ENCODE data around the gene IGF2R.
A peak's percentile ranks its signal among the peaks of the same experiment; 100 is the strongest.

The IGF2R gene

DNA sequence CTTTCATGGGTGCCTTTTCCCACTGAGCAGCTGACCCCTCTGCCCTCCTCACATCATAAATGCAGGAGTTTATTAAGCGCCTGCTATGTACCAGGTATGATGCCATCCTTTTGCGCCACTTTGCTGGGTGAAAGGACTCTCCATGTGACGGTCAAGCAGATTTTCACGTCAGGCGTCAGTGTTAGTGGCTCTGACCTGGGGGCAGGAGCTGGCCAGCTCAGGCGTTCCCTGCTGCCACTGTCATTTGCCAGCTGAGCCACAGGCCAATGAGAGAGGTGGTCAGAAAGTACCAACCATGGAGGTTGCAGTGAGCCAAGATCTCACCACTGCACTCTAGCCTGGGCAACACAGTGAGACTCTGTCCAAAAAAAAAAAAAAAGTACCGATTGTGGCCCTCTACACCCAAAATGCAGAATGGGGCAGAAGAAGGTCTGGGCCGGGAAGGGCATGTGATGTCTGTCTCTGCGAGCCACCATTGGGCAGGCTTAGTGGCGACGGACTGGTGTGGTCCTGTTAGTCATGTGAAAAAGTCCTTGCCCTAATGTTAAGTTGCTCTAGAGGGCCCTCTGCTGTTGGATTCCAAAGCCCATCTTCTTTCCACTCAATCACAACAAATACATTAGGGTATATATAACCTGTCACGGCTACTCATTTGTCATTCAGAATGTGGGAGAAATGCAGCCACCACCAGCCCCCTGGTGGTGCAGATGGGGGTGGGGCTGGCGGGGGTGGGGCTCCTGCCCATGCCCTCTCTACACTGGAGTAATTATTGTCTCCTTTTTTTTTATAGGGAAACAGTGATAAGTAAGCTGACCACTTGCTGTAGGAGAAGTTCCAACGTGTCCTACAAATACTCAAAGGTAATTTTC, 134.3 kb downstream of the IGF2R start:
- Histone ChIP-seq H3K27me3 (ENCODE audit: control insufficient read depth, low read length) (no peaks in the 10 kb centered on the region), H4K20me1 (ENCODE audit: control insufficient read depth, insufficient read depth, low read depth, low read length) (no peaks in the 10 kb centered on the region), H3K79me2 (ENCODE audit: control insufficient read depth, low read length) (no peaks in the 10 kb centered on the region), H3F3A (ENCODE audit: control insufficient read depth, insufficient read depth) (no peaks in the 10 kb centered on the region), H3K4me3 (ENCODE audit: low read length) (no peak overlapping the region), H3K27ac (ENCODE audit: low read depth, low read length) (no peak overlapping the region), H3K4me2 (ENCODE audit: low read length) (no peak overlapping the region), H3K4me1 (ENCODE audit: control insufficient read depth, low read length) (no peaks in the 10 kb centered on the region), H3K9me2 (replicated peaks; ENCODE audit: control insufficient read depth, low read length) (no peaks in the 10 kb centered on the region), H3K9me3 (ENCODE audit: control insufficient read depth, insufficient read depth, low read length) (no peaks in the 10 kb centered on the region), H3K36me3 (ENCODE audit: control insufficient read depth, low read length) (peaks cover 15% of the 10 kb centered on the region)
- TF ChIP-seq, protein P1, sequence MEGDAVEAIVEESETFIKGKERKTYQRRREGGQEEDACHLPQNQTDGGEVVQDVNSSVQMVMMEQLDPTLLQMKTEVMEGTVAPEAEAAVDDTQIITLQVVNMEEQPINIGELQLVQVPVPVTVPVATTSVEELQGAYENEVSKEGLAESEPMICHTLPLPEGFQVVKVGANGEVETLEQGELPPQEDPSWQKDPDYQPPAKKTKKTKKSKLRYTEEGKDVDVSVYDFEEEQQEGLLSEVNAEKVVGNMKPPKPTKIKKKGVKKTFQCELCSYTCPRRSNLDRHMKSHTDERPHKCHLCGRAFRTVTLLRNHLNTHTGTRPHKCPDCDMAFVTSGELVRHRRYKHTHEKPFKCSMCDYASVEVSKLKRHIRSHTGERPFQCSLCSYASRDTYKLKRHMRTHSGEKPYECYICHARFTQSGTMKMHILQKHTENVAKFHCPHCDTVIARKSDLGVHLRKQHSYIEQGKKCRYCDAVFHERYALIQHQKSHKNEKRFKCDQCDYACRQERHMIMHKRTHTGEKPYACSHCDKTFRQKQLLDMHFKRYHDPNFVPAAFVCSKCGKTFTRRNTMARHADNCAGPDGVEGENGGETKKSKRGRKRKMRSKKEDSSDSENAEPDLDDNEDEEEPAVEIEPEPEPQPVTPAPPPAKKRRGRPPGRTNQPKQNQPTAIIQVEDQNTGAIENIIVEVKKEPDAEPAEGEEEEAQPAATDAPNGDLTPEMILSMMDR (IDR thresholded peaks at IDR 0.05; ENCODE audit: low read depth, low read length, poor library complexity, severe bottlenecking): peak; percentile 51
- no peak for TF ChIP-seq EZH2phosphoT487 (IDR thresholded peaks at IDR 0.05; ENCODE audit: borderline replicate concordance, low read length)

DNA sequence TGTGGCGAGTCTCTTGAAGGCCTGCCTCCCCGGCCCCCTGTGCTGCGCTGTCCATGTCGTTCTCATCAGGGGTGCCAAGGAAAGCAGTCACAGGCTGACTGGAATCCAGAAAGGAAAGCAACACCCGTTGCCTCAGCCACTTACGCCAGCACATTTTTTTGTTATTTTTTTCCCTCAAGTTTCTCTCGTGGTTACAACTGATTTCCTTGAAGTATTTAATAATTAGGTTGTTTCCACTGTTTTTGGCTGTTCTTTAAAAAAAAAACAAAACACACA, 134.9 kb downstream of the IGF2R start:
- Histone ChIP-seq H3K36me3 (ENCODE audit: control insufficient read depth, low read length) (peaks cover 15% of the 10 kb centered on the region), H3K4me3 (ENCODE audit: low read length) (no peak overlapping the region), H3K4me2 (ENCODE audit: low read length) (no peak overlapping the region), H3K9me3 (ENCODE audit: control insufficient read depth, insufficient read depth, low read length) (no peaks in the 10 kb centered on the region), H3F3A (ENCODE audit: control insufficient read depth, insufficient read depth) (no peaks in the 10 kb centered on the region), H3K9me2 (replicated peaks; ENCODE audit: control insufficient read depth, low read length) (no peaks in the 10 kb centered on the region), H3K27ac (ENCODE audit: low read depth, low read length) (no peak overlapping the region), H4K20me1 (ENCODE audit: control insufficient read depth, insufficient read depth, low read depth, low read length) (no peaks in the 10 kb centered on the region), H3K27me3 (ENCODE audit: control insufficient read depth, low read length) (no peaks in the 10 kb centered on the region), H3K4me1 (ENCODE audit: control insufficient read depth, low read length) (no peaks in the 10 kb centered on the region), H3K79me2 (ENCODE audit: control insufficient read depth, low read length) (no peaks in the 10 kb centered on the region)
- no peak for TF ChIP-seq EZH2phosphoT487 (IDR thresholded peaks at IDR 0.05; ENCODE audit: borderline replicate concordance, low read length)

DNA sequence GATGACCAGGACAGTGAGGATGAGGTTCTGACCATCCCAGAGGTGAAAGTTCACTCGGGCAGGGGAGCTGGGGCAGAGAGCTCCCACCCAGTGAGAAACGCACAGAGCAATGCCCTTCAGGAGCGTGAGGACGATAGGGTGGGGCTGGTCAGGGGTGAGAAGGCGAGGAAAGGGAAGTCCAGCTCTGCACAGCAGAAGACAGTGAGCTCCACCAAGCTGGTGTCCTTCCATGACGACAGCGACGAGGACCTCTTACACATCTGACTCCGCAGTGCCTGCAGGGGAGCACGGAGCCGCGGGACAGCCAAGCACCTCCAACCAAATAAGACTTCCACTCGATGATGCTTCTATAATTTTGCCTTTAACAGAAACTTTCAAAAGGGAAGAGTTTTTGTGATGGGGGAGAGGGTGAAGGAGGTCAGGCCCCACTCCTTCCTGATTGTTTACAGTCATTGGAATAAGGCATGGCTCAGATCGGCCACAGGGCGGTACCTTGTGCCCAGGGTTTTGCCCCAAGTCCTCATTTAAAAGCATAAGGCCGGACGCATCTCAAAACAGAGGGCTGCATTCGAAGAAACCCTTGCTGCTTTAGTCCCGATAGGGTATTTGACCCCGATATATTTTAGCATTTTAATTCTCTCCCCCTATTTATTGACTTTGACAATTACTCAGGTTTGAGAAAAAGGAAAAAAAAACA, 136.1 kb downstream of the IGF2R start:
- TF ChIP-seq, protein P1 (IDR thresholded peaks at IDR 0.05; ENCODE audit: low read depth, low read length, poor library complexity, severe bottlenecking): no peak
- TF ChIP-seq EZH2phosphoT487 (IDR thresholded peaks at IDR 0.05; ENCODE audit: borderline replicate concordance, low read length): no peak
- H3K79me2 ChIP-seq (ENCODE audit: control insufficient read depth, low read length): no peaks in the 10 kb centered on the region
- H3K27ac ChIP-seq (ENCODE audit: low read depth, low read length): no peak overlapping the region
- peaks cover 15% of the 10 kb centered on the region for H3K36me3 ChIP-seq (ENCODE audit: control insufficient read depth, low read length)
- no peak overlapping the region for H3K4me3 ChIP-seq (ENCODE audit: low read length)
- no peaks in the 10 kb centered on the region for H3K27me3 ChIP-seq (ENCODE audit: control insufficient read depth, low read length)
- no peaks in the 10 kb centered on the region for H3K9me2 ChIP-seq (replicated peaks; ENCODE audit: control insufficient read depth, low read length)
- H4K20me1 ChIP-seq (ENCODE audit: control insufficient read depth, insufficient read depth, low read depth, low read length): no peaks in the 10 kb centered on the region
- no peaks in the 10 kb centered on the region for H3K4me1 ChIP-seq (ENCODE audit: control insufficient read depth, low read length)
- no peaks in the 10 kb centered on the region for H3K9me3 ChIP-seq (ENCODE audit: control insufficient read depth, insufficient read depth, low read length)
- no peak overlapping the region for H3K4me2 ChIP-seq (ENCODE audit: low read length)
- no peaks in the 10 kb centered on the region for H3F3A ChIP-seq (ENCODE audit: control insufficient read depth, insufficient read depth)

DNA sequence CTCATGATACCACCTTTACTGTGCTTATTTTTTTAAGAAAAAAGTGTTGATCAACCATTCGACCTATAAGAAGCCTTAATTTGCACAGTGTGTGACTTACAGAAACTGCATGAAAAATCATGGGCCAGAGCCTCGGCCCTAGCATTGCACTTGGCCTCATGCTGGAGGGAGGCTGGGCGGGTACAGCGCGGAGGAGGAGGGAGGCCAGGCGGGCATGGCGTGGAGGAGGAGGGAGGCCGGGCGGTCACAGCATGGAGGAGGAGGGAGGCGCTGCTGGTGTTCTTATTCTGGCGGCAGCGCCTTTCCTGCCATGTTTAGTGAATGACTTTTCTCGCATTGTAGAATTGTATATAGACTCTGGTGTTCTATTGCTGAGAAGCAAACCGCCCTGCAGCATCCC, 137.1 kb downstream of the IGF2R start:
- Histone ChIP-seq H3K36me3 (ENCODE audit: control insufficient read depth, low read length) (peaks cover 15% of the 10 kb centered on the region), H4K20me1 (ENCODE audit: control insufficient read depth, insufficient read depth, low read depth, low read length) (no peaks in the 10 kb centered on the region), H3K9me2 (replicated peaks; ENCODE audit: control insufficient read depth, low read length) (no peaks in the 10 kb centered on the region), H3F3A (ENCODE audit: control insufficient read depth, insufficient read depth) (no peaks in the 10 kb centered on the region), H3K79me2 (ENCODE audit: control insufficient read depth, low read length) (no peaks in the 10 kb centered on the region), H3K4me1 (ENCODE audit: control insufficient read depth, low read length) (no peaks in the 10 kb centered on the region), H3K27ac (ENCODE audit: low read depth, low read length) (no peak overlapping the region), H3K4me2 (ENCODE audit: low read length) (no peak overlapping the region), H3K9me3 (ENCODE audit: control insufficient read depth, insufficient read depth, low read length) (no peaks in the 10 kb centered on the region), H3K27me3 (ENCODE audit: control insufficient read depth, low read length) (no peaks in the 10 kb centered on the region), H3K4me3 (ENCODE audit: low read length) (no peak overlapping the region)
- TF ChIP-seq, protein P1 (IDR thresholded peaks at IDR 0.05; ENCODE audit: low read depth, low read length, poor library complexity, severe bottlenecking): no peak
- no peak for TF ChIP-seq EZH2phosphoT487 (IDR thresholded peaks at IDR 0.05; ENCODE audit: borderline replicate concordance, low read length)
